HEK293 (cell line): ENCODE results near the gene INCA1.

Experiments
- BCL6B ChIP-seq: fragments of 450-650 bp; formaldehyde crosslinking; IDR thresholded peaks from 2 replicates; pipeline ENCODE4 v1.5.1; 2017; ENCODE audit warnings: missing biosample characterization, missing genetic modification characterization
- GLIS2 ChIP-seq: fragments of 450-650 bp; formaldehyde crosslinking; IDR thresholded peaks from 2 replicates; pipeline ENCODE4 v1.5.1; 2016; ENCODE audit warnings: missing biosample characterization, missing genetic modification characterization
- OVOL3 ChIP-seq: fragments of 450-650 bp; formaldehyde crosslinking; IDR thresholded peaks from 2 replicates; pipeline ENCODE4 v1.5.1; 2016; ENCODE audit warnings: missing biosample characterization, missing genetic modification characterization
- SCRT1 ChIP-seq: fragments of 450-650 bp; formaldehyde crosslinking; IDR thresholded peaks from 2 replicates; pipeline ENCODE4 v1.5.1; 2016; ENCODE audit warnings: missing biosample characterization, missing genetic modification characterization, borderline replicate concordance
- SP3 ChIP-seq: fragments of 450-650 bp; formaldehyde crosslinking; IDR thresholded peaks from 2 replicates; pipeline ENCODE4 v1.5.1; 2016; ENCODE audit warnings: missing biosample characterization, missing genetic modification characterization
- ZBTB10 ChIP-seq: fragments of 450-650 bp; formaldehyde crosslinking; IDR thresholded peaks from 2 replicates; pipeline ENCODE4 v1.5.1; 2016; ENCODE audit warnings: missing biosample characterization, missing genetic modification characterization
- ZBTB21 ChIP-seq: fragments of 450-650 bp; formaldehyde crosslinking; IDR thresholded peaks from 2 replicates; pipeline ENCODE4 v1.5.1; 2017; ENCODE audit warnings: missing biosample characterization, missing genetic modification characterization
- ZFHX2 ChIP-seq: fragments of 450-650 bp; formaldehyde crosslinking; conservative IDR thresholded peaks from 2 replicates; pipeline ENCODE4 v1.5.1; 2016; ENCODE audit warnings: missing biosample characterization, missing genetic modification characterization
- ZNF140 ChIP-seq: fragments of 450-650 bp; formaldehyde crosslinking; IDR thresholded peaks from 2 replicates; pipeline ENCODE4 v1.5.1; 2016; ENCODE audit warnings: missing biosample characterization, missing genetic modification characterization
- ZNF174 ChIP-seq: fragments of 450-650 bp; formaldehyde crosslinking; IDR thresholded peaks from 2 replicates; pipeline ENCODE4 v1.5.0; 2017; ENCODE audit warnings: missing biosample characterization, mild to moderate bottlenecking, missing genetic modification characterization
- ZNF18 ChIP-seq: fragments of 450-650 bp; formaldehyde crosslinking; IDR thresholded peaks from 2 replicates; pipeline ENCODE4 v1.5.1; 2016; ENCODE audit warnings: missing biosample characterization, missing genetic modification characterization
- ZNF248 ChIP-seq: fragments of 450-650 bp; formaldehyde crosslinking; IDR thresholded peaks from 2 replicates; pipeline ENCODE4 v1.5.1; 2017; ENCODE audit warnings: missing biosample characterization, missing genetic modification characterization
- ZNF335 ChIP-seq: fragments of 450-650 bp; formaldehyde crosslinking; conservative IDR thresholded peaks from 2 replicates; pipeline ENCODE4 v1.5.1; 2016; ENCODE audit warnings: missing biosample characterization, missing genetic modification characterization
- ZNF416 ChIP-seq: fragments of 450-650 bp; formaldehyde crosslinking; IDR thresholded peaks from 2 replicates; pipeline ENCODE4 v1.5.1; 2016; ENCODE audit warnings: missing biosample characterization, missing genetic modification characterization
- ZNF549 ChIP-seq: fragments of 450-650 bp; IDR thresholded peaks from 2 replicates; pipeline ENCODE4 v1.5.1; 2018; ENCODE audit warnings: missing biosample characterization, missing genetic modification characterization, mild to moderate bottlenecking, inconsistent platforms, moderate library complexity
- ZNF629 ChIP-seq: fragments of 450-650 bp; formaldehyde crosslinking; IDR thresholded peaks from 2 replicates; pipeline ENCODE4 v1.5.1; 2017; ENCODE audit warnings: missing biosample characterization, missing genetic modification characterization
- ZNF707 ChIP-seq: fragments of 450-650 bp; formaldehyde crosslinking; IDR thresholded peaks from 2 replicates; pipeline ENCODE4 v1.5.1; 2016; ENCODE audit warnings: missing biosample characterization, missing genetic modification characterization
- ZNF76 ChIP-seq: fragments of 450-650 bp; formaldehyde crosslinking; IDR thresholded peaks from 2 replicates; pipeline ENCODE4; 2016; ENCODE audit warnings: low read depth, missing biosample characterization, missing genetic modification characterization, borderline replicate concordance
- ZNF768 ChIP-seq: fragments of 450-650 bp; formaldehyde crosslinking; IDR thresholded peaks from 2 replicates; pipeline ENCODE4 v1.5.1; 2018; ENCODE audit warnings: missing biosample characterization, mild to moderate bottlenecking, missing genetic modification characterization
- ZXDB ChIP-seq: fragments of 450-650 bp; formaldehyde crosslinking; IDR thresholded peaks from 2 replicates; pipeline ENCODE4 v1.5.1; 2016; ENCODE audit warnings: missing biosample characterization, missing genetic modification characterization
- TF ChIP-seq, protein P1 (sequence below): fragments of 450-650 bp; formaldehyde crosslinking; IDR thresholded peaks from 2 replicates; pipeline ENCODE4 v1.5.1; 2016; ENCODE audit warnings: missing biosample characterization, missing genetic modification characterization
- TF ChIP-seq, protein P2 (sequence below): fragments of 450-650 bp; formaldehyde crosslinking; IDR thresholded peaks from 2 replicates; pipeline ENCODE4 v1.5.1; 2016; ENCODE audit warnings: missing biosample characterization, missing genetic modification characterization

The INCA1 gene

DNA sequence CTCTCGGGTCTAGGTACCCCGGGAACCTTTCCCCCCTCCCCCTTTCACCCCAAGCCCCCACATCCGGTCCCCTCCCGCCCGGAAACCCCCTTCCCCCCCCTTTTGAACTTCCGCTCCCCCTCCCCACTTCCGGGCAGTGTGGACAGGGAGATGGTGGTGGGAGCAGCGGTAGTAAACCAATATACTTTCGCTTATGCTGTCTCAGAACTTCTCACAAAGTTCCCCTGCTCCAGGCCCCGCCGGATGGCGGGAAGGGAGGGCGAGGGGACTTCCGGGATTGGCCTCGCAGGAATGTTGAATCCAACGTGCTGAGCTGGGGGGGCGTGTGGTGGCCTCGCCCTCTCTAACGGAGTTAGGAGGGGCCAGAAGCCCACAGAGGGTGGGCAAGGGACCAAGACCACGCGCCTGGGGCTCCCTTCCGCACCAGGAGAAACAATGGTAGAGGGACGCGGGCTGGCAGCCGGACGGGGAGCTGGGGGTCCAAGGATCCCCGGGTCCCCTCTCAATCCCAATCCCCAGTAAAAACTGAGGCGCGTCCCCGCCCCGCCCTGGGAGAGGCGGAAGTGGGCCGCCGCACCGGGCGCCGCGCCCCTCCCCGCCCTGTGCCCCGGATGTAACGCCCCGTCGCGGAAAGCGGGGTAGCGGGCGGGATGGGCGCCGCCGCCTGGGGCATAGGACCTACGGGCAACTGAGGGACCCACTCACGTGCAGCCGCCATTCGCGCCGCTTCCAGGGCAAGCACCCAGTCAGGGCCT is 49.7 kb downstream of the INCA1 start (continued):
- TF ChIP-seq, protein P1, sequence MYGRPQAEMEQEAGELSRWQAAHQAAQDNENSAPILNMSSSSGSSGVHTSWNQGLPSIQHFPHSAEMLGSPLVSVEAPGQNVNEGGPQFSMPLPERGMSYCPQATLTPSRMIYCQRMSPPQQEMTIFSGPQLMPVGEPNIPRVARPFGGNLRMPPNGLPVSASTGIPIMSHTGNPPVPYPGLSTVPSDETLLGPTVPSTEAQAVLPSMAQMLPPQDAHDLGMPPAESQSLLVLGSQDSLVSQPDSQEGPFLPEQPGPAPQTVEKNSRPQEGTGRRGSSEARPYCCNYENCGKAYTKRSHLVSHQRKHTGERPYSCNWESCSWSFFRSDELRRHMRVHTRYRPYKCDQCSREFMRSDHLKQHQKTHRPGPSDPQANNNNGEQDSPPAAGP (tag by site-specific recombination), result peak; percentile 70; the same call in 1 of the 2 replicates
- TF ChIP-seq ZBTB21 (no peak), ZNF707 (tag by site-specific recombination) (no peak), ZNF416 (tag by site-specific recombination) (no peak), ZNF335 (tag by site-specific recombination) (peak; percentile 67), SP3 (tag by site-specific recombination) (peak; percentile 91), ZNF174 (tag by site-specific recombination) (no peak), ZNF629 (tag by site-specific recombination) (0 out of 2 replicates have a peak, but pooled peaks have one; percentile 10), ZNF549 (tag by site-specific recombination) (no peak), ZFHX2 (tag by site-specific recombination) (0 out of 2 replicates have a peak, but pooled peaks have one; percentile 8), ZXDB (tag by site-specific recombination) (0 out of 2 replicates have a peak, but pooled peaks have one; percentile 32), OVOL3 (tag by site-specific recombination) (peak; percentile 52; the same call in 1 of the 2 replicates), GLIS2 (tag by site-specific recombination) (peak; percentile 90), BCL6B (tag by site-specific recombination) (no peak), ZNF140 (no peak), ZNF768 (tag by site-specific recombination) (no peak), ZNF18 (no peak), ZBTB10 (tag by site-specific recombination) (peak; percentile 68; the same call in 1 of the 2 replicates), ZNF76 (tag by site-specific recombination) (peak; percentile 57; the same call in 1 of the 2 replicates), SCRT1 (tag by site-specific recombination) (no peak), ZNF248 (tag by site-specific recombination) (no peak)
- TF ChIP-seq, protein P2, sequence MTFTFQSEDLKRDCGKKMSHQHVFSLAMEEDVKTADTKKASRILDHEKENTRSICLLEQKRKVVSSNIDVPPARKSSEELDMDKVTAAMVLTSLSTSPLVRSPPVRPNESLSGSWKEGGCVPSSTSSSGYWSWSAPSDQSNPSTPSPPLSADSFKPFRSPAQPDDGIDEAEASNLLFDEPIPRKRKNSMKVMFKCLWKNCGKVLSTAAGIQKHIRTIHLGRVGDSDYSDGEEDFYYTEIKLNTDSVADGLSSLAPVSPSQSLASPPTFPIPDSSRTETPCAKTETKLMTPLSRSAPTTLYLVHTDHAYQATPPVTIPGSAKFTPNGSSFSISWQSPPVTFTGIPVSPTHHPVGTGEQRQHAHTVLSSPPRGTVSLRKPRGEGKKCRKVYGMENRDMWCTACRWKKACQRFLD (tag by site-specific recombination), result no peak
